T-helper 9 cell (primary cell): ENCODE results near the gene RDX.

Experiments used
- DNase-seq: peaks from one replicate; pipeline ENCODE4 v3.0.0-alpha.2; 2020

The RDX gene

GRCh38 chr11:110169738-110170137 lies 126.7 kb downstream of the RDX start:
- DNase-seq, result no peak

- no peak for DNase-seq
Measured at GRCh38 chr11:110168033-110168803, 128.2 kb downstream of the RDX start.

GRCh38 chr11:110165039-110165925 lies 131.1 kb downstream of the RDX start:
- no peak for DNase-seq

DNA sequence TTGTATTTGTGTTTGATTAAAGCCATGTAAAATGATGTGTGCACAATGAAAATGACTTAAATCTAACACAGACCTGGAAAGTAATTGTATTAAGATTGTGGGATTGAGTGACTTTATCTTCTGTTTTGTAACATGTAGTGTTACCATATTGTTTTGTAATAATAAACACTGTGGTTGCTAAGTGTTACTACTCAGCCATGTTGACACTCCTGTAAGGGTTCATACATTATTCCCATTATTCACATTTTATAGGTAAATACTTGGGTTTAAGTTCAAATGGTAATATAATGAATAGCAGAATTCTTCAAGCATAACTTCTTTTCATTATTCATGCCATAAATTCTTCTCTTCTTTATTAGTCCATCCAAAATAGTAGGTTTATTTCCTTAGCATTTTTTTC lies 134.2 kb downstream of the RDX start:
- DNase-seq, result no peak

DNA sequence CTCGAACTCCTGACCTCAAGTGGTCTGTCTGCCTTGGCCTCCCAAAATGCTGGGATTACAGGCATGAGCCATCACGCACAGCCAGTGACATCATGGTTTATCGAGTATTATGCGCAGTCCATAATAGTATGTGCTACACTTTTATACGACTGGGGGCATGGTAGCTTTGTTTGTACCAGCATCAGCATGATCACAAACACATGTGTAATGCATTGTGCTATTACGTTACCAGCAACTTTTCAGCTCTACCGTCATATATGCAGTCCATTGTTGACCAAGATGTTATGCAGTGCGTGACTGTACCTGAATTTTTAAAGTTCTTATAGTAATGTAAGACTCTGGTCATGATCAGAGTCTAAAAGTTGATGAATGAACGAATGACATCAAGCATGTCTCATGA lies 135.4 kb downstream of the RDX start:
- DNase-seq, result no peak

DNA sequence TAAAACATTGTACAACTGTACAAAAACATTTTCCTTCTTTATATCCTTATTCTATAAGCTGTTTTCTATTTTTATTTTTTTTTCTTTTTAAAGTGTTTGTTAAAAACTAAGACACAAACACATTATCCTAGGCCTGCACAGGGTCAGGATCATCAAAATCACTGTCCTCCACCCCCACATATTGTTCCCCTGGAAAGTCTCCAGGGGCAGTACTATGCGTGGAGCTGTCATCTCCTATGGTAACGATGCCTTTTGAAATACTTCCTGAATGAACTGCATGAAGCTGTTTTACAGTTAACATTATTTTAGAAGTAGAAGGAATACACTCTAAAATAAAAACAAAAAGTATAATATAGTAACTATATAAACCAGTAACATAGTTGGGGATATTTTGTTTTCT lies 136.0 kb downstream of the RDX start:
- DNase-seq, result no peak

- no peak for DNase-seq
Measured at GRCh38 chr11:110160016-110160415, 136.4 kb downstream of the RDX start.

DNA sequence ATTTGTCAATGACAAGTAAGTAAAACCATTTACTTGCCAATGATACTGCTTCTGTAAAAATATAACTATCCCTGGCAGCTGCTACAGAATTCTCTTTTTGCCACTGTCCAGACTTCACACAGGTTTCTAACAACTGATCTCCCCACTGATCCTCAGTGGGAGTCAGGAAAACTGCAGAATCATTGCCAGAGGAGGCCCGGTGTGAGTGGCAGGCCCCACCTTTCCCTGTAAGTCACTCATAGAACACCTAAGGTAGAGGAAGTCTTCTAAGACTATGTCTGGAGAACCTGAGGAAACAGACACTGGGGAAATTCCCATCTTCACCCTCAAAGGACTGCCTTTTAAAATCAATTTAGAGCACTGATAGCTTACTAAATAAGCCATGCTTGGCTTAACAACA lies 136.9 kb downstream of the RDX start:
- no peak for DNase-seq

GRCh38 chr11:110158317-110159200 lies 137.9 kb downstream of the RDX start:
- DNase-seq, result no peak

DNA sequence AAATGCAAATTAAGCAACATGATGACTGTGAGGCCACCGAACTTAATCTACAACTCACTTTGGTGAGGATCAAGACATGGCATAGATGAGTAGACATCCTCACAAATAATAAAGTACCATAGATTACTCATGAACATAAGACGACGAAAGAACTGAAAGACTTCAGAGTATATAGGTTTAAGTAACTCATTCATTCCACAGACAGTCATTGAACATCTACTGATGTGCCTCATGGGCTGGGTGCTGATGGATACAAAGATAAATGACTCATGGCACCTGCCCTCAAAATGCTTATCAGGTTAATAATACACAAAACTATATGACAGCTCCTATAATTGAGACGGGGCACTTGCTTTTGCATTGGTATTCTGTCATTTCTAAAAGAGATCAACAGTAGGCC lies 139.9 kb downstream of the RDX start:
- DNase-seq, result no peak

GRCh38 chr11:110153474-110153873 lies 142.9 kb downstream of the RDX start:
- no peak for DNase-seq

GRCh38 chr11:110152199-110152598 lies 144.2 kb downstream of the RDX start:
- no peak for DNase-seq

GRCh38 chr11:110148775-110149744 lies 147.4 kb downstream of the RDX start:
- no peak for DNase-seq

GRCh38 chr11:110147962-110148709 lies 148.3 kb downstream of the RDX start:
- DNase-seq, result no peak

GRCh38 chr11:110141812-110142211 lies 154.6 kb downstream of the RDX start:
- no peak for DNase-seq

DNA sequence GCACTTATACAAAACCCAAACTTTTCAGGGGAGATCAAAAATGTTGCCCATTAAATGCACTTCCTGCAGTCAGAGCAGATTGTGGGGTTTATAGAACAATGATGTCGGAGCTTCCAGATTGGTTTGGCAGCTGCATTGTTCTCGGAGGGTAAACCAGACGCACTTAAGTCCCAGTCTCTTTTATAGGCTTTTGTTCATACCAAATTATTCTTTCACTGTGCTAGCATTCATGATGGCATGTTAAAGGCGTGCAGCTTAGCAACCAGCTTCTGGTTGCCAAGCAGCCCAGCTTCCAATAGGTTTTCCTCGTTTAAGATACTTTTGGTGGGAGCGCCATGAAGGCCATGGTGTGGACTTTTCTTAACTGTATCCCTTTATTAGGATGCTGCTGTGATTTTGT lies 162.3 kb downstream of the RDX start:
- no peak for DNase-seq

GRCh38 chr11:110133160-110133559 lies 163.3 kb downstream of the RDX start:
- no peak for DNase-seq

GRCh38 chr11:110131386-110132123 lies 164.9 kb downstream of the RDX start:
- DNase-seq, result no peak

GRCh38 chr11:110130642-110131238 lies 165.7 kb downstream of the RDX start:
- DNase-seq, result no peak

DNA sequence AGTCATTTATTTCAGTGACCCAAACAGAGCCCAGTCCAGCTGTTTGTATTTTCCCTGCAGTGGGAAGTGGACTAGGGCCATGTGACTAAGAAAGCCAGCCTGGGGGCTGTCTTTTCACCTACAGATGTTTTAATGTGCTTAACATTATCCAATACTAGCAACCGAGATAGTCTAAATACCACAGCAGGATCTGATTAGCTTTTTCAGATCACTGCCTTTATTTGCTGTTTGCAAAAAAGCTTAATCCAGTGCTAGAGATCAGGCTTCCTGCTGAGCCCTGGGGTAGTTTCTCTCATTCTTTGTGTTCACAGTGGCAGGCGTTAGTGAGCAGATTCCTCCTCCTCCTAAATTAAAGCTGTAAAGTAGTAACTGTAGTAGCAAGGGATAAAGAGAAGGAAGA lies 168.3 kb downstream of the RDX start:
- no peak for DNase-seq
